GM18502 (cell line): ENCODE results near the gene GABARAP.
A peak's percentile ranks its signal among the peaks of the same experiment; 100 is the strongest.

Experiments
- ATAC-seq: cut with Tn5 transposase; IDR thresholded peaks from one replicate; pipeline ENCODE4 v1.9.1; 2021; ENCODE audit warnings: mild to moderate bottlenecking; ENCODE audit not compliant: unreplicated experiment, poor library complexity

The GABARAP gene

GRCh38 chr17:7224661-7225111, 17.6 kb downstream of the GABARAP start:
- ATAC-seq = no peak

GRCh38 chr17:7224110-7224509, 18.1 kb downstream of the GABARAP start:
- ATAC-seq = no peak

GRCh38 chr17:7223375-7223774, 18.9 kb downstream of the GABARAP start:
- no peak for ATAC-seq

- ATAC-seq = no peak
Observed at GRCh38 chr17:7222972-7223292, 19.3 kb downstream of the GABARAP start.

- ATAC-seq = no peak
Observed at GRCh38 chr17:7222093-7222971, 19.9 kb downstream of the GABARAP start.

- ATAC-seq = no peak
Observed at GRCh38 chr17:7221278-7222092, 20.8 kb downstream of the GABARAP start.

- no peak for ATAC-seq
Observed at GRCh38 chr17:7220593-7221277, 21.5 kb downstream of the GABARAP start.

- peak; percentile 63 for ATAC-seq
Observed at GRCh38 chr17:7219812-7220592, 22.2 kb downstream of the GABARAP start, which contains the start of the genes ACADVL and DLG4. TSS of gene ACADVL (plus strand) at chr17:7219938. CDS start at chr17:7219985, 47 bp downstream. TSS of gene DLG4 (minus strand) at chr17:7219836.

GRCh38 chr17:7219229-7219811, 22.9 kb downstream of the GABARAP start:
- no peak for ATAC-seq

- ATAC-seq = no peak
Observed at GRCh38 chr17:7218758-7219157, 23.5 kb downstream of the GABARAP start.

- no peak for ATAC-seq
Observed at GRCh38 chr17:7218166-7218565, 24.1 kb downstream of the GABARAP start.

- no peak for ATAC-seq
Observed at GRCh38 chr17:7217113-7217987, 24.9 kb downstream of the GABARAP start.

- no peak for ATAC-seq
Observed at GRCh38 chr17:7216242-7217112, 25.8 kb downstream of the GABARAP start.

- ATAC-seq = no peak
Observed at GRCh38 chr17:7215652-7216180, 26.5 kb downstream of the GABARAP start.

- no peak for ATAC-seq
Observed at GRCh38 chr17:7215136-7215638, 27.1 kb downstream of the GABARAP start.

GRCh38 chr17:7214300-7215135, 27.7 kb downstream of the GABARAP start:
- peak; percentile 86 for ATAC-seq
